Measurements from ENCODE around the gene ADCYAP1R1.

The ADCYAP1R1 gene

DNA sequence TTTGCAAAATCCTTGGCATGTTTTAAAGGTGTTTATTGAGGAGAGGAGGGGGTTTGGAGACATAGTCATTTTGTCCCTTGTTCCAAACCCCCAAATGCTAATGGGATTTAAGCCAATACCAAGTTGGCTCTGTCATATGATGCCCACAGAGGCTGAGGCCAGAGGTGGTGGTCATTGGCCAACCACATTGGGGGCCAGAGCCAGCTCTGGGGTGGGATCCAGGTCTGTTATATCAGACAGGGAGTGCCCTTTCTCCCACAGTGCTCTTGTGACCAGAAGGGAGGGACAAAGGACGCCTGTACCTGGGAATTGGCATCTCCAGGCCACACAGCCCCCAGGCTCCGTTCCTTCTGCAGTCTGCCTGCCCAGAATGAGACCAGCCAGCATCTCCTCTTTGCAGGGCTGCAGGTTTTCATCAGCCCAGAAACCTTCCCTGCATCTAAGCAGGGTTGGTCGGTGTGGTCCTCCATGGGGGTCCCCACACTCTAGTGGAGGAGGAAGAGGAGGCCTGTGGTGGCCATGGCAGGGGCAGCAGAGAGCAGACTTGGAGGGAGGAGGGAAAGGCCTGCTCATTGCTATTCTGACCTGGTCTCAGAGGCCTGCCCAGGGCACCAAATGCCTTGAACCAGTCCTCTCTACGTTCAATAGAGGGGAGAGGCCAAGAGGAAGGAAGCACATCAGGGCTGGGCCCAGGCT lies 17.9 kb downstream of the ADCYAP1R1 start:
- no peak for DNase-seq

DNA sequence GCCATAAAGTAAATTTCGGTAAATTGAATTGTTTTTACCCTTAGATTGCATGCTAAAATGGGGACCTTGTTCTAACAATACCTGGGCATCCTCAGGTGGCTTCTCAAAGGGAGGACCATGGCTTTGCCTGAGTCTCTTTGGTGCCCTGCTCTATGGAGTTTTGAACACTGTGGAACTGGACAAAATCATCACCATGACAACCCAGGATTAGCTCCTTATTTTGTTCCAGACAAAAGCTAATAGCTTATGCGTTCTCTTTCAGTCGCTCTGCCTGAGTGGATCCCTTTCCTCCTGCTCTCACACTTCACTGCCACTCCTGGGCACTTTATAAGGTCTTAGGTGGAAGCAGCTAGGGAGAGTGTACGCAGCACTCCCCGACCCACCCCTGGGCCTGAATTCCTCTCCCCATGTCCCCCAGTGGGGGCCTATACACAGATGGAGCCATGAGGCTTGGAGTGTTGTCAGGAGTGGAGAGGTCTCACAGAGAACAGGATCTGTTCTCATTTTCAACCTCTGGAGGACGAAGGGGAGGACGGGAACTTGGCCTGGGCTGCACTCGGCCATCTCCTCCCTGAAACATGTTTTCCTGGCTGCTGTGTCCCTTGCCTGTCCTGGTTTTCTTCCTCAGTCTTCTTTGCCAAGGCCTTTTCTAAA lies 19.0 kb downstream of the ADCYAP1R1 start:
- DNase-seq = no peak

DNA sequence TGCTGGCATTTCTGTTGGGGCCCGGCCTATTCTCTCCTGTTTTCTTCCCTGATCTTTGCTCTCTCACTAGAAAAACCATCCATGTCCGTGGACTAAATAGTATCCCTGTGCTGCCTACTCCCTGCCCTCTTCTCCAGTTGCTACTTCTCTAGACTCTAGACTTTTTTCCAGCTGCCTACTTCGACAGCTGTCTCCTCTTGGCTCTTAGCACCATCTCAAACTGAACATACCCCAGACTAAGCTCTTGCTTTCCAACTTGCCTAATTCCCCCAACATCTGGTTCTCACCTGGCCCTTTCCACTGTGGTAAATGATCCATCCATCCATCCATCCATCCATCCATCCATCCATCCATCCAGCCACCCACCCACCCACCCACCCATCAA lies 19.5 kb downstream of the ADCYAP1R1 start:
- DNase-seq = no peak

DNA sequence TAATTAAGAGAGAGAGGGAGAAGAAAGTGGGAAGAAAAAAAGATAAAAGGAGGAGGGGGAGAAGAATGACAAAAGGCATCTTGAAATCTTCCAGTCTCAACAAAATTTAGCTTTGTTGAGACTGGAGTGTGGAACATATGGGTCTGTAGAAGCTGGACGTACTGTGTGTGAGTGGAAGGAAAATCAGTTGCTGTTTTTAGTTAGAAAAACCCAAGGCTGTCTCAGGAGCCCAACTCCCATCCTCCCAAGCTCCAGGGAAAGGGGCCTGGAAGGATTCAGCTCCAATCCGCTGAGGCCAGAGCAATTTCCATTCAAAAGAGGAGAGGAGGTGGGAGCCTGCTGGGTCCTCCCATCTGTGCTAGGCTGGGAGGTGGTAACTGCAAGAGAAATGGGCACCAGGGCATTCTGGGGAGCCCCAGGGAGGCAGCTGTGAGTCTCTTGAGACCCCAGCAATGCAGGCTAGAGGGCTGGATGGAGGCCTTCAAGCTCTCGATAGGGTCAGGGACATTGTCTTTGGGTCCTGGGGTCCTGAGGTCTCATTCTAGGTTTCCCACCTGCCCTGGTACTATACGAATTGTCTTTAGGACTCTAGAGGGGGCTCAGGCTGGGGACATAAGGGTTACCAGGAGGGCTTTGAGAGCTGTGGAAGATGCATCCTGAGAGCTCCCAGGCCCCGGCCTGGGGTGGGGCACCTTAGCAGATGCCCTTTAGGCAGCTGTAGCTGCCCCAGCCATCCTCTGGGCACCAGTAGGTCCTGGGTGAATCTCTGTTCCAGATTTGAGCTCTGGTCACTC lies 21.4 kb downstream of the ADCYAP1R1 start:
- no peak for DNase-seq

DNA sequence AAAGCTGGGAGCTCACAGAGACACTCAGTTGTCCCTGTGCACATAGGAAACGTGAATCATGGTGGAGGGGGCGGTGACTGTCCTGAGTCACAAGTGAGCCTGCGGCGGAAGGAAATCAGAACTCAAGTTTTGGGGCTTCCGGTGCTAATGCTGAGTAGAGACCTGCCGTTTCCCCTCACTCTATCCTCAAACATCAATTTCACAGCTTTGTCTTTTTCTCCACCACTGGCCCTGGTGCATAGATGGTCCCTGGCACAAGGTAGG lies 21.9 kb downstream of the ADCYAP1R1 start:
- no peak for DNase-seq

DNA sequence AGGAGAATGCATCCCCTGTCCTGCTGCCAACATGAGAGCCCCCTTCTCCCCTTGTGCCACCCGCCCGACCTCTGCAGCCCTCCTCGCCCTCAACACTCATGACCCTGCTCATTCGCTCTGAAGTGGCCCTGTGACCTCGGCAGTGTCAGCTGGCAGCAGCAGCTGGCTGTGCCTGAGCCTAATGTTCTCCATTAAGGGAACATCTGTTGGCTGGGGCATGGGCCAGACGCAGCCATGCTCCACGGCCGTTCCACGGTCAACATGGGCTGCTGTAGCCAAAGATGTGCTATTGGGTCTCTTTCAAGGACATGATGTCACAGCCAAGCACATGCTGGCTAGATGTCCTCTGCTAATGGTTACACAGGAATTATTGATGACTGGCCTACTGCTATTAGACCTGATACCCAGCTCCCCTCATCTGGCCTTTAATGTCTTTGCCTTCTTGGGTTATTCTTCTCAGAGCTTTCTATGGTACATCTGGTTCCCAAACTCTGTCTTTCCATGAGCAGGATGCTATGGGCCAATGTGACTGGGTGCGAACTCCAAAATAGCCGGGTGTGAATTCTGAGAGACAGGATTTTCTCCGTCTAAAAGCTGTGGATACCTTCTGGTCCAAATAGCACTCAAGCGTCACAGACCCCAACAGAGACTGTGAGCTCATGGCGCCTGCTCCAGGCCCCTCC lies 22.4 kb downstream of the ADCYAP1R1 start:
- no peak for DNase-seq

DNA sequence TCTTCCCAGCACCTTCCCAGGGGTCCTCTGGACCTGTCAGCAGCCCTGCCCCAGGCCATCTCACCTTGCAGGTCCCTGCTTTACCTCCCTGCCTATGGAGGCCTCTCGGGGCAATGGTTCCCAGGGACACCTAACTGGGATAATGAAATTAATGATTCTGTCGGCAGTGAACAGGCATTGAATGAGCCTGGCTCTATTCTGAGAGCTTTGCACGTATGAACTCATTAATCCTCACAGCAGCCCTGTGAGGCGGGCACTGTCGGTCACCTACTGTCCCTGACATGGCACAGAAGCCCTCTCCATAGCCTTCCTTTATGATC lies 22.9 kb downstream of the ADCYAP1R1 start:
- DNase-seq = no peak

DNA sequence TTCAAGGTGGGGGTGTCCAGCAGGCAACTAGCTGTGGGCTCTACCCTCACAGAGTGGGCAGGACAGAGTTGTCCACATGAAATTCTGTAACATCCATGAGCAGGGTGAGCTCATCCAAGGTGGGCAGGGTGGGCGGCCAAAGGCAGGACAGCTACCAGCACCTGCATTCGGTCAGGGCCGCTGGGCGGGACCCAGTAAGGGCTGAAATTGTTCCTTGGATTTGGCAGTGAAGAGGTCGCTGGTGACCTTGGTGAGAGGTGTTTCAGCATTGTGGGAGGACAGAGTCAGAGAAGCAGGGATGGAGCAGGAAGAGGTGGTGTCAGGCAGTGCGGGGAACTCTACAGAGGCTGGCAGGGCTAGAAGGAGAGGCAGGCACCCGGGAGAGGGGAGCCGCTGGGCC lies 23.9 kb downstream of the ADCYAP1R1 start:
- DNase-seq = no peak

DNA sequence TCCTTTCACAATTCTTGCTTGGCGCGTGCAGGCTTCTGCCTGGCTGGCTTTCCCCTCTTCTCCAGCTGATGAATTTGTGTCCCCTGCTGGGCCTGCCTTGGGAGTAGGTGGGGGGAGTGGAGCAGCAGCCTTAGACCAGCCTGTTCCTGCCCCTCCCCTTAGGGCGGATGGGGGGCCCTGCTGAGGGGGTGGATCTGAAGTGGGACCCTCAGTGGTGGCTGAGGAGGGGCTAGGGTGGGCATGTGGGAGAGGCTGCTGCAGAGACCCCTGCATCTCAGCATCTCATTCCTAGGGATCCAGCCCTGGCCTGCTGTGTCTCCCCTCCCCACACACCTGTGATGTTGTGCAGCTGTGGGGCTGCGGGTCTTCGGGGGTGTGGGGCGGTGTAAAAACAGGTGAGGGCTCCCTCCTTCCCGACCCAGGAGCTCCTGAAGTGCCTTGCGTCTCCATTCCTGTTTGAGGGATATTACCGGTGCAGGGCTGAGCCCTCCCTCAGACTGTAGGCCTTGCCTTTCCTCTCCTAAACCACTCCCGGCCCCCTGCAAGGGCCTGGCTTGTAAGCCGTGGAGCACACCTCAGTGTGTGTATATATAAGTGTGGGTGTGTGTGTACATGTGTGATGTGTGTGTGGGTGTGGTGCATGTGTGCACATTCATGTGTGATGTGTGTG lies 24.7 kb downstream of the ADCYAP1R1 start:
- DNase-seq = no peak

DNA sequence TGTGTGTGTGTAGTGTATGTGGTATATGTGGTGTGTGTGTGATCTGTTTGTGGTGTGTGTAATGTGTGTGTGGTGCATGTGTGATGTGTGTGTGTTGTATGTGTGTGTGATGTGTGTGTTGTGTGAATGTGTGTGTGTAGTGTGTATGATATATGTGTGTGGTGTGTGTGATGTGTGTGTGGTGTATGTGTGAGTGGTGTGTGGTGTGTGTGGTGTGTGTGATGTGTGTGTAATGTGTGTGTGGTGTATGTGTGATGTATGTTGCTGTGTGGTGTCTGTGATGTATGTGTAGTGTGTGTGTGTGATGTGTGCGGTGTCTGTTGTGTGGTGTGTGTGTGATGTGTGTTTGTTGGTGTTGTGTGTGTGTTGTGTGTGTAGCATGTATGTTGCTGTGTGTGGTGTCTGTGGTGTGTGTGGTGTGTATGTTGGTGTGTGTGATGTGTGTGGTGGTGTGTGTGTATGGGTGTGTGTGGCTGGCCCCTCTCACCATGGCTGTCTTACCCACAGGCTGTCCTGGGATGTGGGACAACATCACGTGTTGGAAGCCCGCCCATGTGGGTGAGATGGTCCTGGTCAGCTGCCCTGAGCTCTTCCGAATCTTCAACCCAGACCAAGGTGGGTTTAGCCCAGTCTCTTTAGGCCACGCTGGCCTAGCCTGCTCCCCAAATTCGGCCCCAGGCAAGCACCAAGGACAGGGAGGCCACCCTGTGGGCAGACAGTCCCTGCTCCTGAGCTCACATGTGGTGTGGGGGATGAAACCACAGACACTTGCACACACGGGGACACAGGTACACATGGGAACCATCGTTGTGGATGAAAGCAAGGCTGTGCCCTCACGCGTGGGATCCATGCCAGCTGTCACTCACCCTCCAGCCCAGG lies 25.6 kb downstream of the ADCYAP1R1 start:
- DNase-seq = no peak

DNA sequence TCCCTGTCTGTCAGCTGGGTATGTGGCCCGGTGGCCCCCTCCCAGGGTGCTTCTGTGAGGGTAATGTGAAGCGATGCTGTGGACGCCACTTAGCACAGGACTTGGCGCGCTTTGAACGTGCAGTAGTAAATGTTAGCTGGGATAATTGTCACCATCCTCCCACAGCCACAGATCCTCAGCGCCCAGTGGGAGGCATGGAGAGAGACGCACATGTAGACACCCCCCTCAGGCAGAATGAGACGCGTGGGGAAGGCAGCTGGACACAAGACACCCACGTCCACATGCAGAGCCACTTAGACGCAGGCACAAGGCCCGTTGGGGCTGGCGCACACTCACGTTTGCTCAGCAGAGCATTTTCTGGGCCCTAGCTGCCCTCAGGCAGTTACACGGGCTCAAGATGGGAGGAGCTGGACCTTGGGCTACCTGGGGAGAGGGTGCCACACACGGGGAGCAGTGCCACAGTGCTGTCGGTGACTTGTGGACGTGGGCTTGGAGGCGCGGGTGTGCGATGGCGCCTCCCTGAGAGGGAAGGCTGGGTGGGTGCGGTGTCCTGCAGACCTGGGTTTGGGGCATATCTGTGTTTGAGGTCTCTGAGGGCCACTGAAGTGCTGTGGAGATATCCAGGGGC lies 26.4 kb downstream of the ADCYAP1R1 start:
- no peak for DNase-seq

DNA sequence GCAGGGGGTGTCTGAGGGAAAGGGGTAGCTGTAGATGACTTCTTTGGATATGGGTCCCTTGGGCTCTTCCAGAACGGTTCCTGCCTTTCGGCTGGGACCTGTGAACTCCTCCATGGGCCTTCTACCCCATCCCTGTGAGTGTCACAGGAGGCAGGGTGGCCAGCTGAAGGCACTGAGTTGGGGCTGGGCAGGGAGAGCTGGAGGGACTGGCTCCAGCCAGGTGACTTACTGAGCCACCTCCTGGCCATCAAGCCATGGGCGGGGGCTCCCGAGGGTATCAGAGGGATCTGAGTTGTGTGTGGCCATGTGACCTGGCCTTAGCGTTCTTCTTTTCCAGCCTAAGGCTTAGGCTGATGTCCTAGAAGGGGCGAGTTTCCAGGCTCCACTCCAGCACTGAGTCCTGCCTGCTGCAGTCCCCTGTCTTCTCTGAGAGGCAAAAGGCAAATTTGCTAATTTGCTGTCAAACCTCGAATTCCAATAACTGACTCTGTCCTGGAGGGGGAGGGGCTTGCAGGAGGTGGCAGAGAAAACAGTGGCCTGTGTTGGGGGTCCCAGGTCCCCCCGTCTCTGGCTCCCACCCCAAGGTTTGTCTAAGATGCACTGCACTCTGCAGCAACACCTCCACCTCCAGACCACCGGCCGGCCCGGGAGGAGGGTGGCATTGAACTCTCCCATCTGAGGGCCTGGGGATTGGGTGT lies 27.2 kb downstream of the ADCYAP1R1 start:
- DNase-seq = no peak

DNA sequence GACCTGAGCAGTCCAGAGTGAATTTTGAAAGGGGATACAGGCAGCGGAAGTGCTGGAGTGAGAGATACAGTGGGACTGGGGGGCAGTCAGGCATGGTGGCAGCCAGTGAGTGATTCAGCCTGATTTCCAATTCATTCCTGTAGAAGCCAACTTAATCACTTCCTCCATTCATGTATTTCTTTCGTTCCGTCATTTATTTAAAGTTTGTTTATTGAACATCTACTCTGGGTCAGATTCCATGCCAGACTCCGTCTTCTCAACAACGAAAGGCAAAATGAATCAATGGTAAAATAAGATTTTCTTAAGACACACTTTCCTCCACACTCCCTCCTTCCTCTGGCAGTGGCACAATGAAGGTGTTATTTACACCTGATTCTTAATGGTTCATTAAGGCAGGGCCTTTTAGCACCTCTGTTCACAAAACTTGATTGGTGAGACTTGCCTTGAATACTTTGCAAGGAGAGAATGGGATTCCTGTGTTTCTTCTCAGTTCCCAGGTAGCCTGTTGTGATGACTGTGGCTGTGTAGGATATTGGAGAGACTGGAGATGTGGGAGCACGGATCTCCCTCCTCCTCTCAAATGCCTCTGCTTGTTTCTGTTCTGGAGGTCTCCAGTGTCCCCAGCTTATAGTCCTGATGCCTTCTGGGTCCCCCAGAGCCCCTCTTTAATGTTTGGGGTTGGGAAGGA lies 27.9 kb downstream of the ADCYAP1R1 start:
- DNase-seq = no peak

DNA sequence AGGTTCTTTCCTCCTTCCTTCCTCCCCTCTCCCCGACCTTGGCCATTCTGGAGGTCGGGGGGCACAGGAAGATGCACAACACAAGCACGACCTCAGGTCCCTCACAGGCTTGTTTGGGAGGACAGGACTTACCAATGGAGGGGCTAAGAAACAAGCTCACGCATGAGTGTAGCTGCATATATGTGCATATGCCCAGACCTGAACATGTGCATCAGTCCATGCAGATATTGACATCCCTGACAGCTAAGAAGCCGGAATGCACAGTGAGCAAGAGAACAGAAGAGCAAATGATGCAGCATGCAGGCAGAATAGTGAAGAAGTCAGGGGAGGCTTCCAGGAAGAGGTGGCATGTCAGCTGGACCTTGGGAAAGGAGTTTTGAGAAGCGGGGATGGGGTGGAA lies 28.7 kb downstream of the ADCYAP1R1 start:
- DNase-seq = no peak

DNA sequence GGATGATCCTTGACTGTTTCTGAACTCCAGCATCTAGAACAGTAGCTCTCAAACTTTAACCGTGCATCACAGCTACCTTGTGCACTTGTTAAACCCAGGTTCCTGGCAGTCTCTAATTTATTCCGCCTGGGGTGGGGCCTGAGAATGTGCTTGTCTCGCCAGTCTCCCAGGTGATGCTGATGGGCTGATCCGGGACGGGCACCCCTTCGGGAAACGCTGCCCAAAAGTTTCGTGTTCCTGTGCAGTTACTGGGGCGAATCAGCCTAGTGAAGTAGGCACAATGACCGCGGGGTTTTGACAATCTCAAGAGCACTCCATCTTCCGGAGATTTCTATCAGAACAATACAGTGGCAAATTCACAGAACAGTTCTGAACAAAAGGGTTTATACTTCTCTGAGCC lies 29.9 kb downstream of the ADCYAP1R1 start:
- DNase-seq = no peak

DNA sequence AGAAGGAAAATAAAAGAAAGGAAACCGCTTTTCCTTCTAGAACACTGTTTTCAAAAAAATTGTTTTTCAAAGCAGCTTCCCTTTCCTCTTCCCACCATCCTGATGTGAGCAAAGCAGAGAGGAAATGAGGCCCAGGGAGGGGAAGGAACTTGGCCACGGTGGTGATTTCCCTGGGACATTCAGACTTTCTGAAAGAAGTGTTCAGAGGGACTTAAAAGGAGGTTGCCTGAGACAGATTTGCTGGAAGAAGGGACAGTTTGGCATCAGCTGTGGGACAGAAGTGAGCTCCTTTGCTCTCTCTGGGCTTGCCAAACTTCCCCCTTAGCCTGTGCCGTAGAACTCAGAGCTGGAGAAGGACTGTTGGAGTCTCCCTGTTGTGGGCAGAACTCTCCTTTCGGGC lies 30.3 kb downstream of the ADCYAP1R1 start:
- DNase-seq = no peak

DNA sequence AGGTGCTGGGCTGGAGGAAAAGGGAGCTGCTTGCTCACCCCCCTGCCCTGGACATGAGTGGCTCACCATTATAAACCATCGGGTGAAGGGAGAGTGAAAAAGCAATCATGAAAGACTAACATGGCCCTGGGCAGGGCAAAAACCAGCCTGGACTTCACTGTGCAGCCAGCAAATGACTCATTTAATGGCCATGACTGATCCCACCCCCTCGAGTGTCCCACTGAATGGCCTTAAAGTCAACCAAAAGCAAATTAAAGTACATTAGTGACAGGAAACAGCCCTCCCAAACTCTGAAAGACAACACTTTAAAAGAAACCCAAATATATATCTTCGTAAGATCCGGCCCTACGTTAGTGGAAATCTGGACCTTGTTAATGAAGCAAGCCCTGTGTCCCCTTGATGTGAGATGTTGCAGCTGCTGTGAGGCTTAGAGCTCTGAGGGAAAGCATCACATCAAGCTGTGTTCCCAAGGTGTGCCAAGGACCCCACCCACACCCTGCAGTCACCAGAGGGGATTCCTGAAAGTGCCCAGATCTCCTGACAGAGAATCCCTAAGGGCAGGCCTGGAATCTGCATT lies 31.2 kb downstream of the ADCYAP1R1 start:
- DNase-seq = no peak

DNA sequence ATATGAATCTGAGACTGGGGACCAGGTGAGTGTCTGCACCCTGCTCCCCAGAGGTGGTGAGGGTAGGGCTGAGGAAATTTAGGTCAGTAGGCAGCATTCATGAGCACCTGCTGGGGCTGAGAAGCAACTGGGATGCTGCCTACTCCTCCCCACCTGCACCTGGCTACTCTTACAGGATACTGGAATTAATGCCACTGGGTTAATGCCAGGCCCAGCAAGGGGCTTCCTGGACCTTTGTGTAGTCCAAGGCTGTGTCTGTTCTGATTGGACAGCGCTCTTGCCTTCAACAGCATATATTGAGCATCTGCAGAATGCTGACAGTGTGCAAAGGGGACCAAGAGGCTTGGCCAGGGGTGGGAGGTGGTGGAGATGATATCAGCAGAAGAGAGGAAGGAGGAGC lies 32.1 kb downstream of the ADCYAP1R1 start:
- no peak for DNase-seq

DNA sequence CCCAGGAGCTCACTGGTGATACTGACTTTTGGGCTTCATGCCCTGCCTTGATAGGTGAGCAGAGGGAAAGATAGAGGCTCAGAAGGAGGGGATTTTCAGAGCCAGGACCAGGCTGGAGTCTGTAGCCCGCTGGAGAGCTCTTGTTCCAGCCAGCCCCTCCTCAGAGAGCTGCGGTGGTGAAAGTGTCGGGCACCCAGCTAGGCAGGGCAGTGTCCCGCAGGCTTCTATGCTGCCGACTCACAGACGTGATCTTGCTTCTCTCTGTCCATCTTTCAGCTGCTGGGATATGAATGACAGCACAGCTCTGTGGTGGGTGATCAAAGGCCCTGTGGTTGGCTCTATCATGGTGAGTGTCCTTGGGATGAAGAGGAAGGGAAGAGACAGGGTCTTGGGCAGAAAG lies 35.2 kb downstream of the ADCYAP1R1 start:
- DNase-seq = no peak

DNA sequence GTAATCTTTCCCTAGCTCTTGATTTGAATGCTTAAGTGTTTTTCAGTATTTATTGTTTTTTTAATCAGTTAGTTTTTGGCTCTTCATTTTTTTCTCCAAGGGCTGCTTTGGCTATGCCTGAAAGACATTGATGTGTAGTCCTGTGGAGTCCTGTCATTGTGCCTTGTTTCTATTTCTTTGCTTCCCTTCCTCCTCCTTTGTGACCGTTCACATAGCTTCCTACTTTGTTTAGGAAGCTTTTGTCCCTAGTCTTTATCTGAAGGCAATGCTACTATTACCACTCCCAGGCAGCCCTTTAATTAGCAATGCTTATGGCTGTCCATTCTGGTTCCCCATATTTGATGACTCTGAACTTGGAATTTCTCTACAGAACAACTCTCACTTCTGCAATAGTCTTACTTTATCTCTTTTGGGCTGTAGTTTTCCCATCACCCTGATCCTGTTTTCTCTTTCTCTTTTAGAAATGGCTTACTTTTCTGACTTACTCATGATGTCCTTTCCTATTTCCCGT lies 39.9 kb downstream of the ADCYAP1R1 start:
- no peak for DNase-seq
